ENCODE results near the gene APOLD1.
A peak's percentile ranks its signal among the peaks of the same experiment; 100 is the strongest.
"Not testable (repeated sequence)": the region's sequence is repeated elsewhere in the genome, so short reads cannot be mapped to it uniquely, and the experiment has no call there.

The APOLD1 gene, protein sequence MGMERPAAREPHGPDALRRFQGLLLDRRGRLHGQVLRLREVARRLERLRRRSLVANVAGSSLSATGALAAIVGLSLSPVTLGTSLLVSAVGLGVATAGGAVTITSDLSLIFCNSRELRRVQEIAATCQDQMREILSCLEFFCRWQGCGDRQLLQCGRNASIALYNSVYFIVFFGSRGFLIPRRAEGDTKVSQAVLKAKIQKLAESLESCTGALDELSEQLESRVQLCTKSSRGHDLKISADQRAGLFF

DNA sequence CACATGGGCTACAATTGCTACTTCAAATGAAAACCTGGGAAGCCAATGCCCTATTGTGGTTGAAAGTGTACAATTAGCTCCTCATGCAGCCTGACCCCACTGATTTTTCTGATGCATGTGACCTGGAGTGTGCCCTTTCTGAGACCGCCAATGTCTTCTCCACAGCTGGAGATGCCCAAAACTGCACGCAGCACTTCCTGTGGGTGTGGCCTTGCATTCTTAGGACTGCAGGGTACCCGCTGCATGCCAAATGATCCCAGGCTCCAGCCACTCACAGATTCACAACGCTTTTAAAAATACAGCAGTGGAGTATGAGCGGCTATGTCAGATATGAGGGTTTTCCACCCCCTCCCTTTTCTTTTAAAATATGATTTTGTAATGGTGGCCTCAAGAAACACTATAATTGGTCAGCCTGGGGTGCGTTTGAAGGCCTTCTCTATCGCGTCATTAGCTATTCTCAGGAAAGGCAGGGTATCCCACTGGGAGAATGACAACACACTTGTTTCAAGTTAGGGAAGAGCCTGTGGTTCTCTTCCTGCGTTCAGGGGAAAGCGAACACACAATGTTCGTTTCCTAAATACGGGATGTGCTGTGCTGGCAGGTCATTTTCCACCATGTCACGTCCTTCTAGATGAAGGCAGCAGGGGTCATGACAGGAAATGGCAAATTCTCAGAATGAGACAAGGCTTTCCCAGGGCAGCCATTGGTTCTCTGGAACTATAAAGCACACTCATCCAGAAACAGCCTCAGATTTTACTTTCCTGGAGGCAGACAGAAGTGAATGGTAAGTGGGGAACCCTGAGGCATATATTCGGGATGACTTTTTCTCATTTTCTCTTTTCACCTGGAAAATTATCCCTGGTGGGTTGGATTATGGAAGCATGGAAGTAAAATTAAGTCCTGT, at the start of gene APOLD1:
APOLD1 (plus strand) TSS at position 749 of the 904 bp plus-strand sequence; CDS start at position 782, 33 bp downstream.
- DNase-seq: no peak

DNA sequence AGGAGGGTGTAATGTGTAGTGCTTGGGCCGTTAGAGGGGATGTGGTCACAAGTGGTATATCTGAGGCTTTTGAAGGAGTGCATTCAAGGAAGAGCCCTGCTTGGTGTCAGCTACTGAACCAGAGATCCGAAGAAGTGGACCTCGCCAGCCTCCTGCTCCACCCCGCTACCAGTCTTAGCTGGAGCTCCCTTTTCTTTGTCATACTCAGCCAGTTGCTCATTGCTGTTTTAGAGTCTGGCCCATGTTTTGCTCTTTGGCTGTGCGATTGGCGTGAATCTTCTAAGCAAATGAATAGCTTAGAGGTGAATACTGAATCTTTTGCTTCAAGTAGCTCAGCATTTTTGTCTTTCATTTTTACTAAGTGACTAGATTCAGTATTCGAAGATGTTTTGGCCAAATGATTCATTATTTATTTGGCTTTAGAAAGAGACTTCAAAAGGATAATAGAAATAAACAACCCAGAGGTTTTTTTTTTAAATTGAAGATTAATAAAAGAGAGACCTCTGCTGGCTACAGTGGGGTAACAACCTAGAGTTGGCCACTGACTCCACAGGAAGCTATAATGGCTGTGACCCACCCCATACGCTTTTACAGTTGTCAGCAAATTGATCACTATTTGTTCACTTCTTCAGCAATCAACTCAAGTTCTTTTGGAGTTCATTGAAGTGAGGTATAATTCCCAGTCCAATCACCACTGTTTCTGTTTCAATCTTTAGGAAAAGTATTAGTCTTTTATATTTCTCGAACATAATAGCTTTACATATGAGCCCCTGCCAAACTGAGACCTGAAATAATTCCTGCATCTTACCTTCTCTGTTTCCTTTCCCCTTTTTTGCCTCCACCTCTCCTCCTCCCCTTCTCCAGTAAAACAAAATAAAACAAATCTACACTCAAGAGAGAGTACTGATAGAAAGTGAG, 48.4 kb upstream of the APOLD1 start:
- DNase-seq: peak; percentile 22 to 43

DNA sequence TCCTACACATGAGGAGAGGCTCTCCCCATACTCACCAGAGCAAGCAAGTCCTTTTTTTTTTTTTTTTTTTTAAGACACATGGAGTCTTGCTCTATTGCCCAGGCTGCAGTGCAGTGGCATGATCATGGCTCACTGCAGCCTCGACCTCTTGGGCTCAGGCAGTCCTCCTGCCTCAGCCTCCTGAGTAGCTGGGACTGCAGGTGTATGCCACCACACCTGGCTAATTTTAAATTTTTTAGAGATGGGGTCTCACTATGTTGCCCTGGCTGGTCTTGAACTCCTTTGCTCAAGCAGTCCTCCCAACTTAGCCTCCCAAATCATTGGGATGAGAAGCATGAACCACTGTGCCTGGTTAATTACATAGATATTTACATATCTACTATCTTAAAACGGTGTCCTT, 47.3 kb upstream of the APOLD1 start:
- not testable (repeated sequence) for DNase-seq

DNA sequence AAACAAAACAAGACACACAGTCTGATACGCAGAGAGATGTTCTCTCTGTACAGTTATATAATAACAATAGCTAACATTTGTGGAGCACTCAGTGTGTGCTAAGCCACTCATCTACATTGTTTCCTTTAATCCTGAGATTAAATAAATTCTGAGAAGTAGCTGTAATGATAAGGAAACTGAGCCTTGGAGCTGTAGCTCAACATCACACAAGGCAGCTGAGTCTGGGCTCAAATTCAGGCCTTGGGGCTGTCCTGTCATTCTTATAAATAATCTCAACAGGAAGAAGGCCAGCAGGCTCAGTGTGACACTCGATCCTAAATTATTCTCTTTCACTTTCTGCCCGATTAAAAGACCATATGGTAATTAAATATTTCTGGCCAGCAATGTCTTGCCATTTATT, 43.8 kb upstream of the APOLD1 start:
- DNase-seq: no peak

DNA sequence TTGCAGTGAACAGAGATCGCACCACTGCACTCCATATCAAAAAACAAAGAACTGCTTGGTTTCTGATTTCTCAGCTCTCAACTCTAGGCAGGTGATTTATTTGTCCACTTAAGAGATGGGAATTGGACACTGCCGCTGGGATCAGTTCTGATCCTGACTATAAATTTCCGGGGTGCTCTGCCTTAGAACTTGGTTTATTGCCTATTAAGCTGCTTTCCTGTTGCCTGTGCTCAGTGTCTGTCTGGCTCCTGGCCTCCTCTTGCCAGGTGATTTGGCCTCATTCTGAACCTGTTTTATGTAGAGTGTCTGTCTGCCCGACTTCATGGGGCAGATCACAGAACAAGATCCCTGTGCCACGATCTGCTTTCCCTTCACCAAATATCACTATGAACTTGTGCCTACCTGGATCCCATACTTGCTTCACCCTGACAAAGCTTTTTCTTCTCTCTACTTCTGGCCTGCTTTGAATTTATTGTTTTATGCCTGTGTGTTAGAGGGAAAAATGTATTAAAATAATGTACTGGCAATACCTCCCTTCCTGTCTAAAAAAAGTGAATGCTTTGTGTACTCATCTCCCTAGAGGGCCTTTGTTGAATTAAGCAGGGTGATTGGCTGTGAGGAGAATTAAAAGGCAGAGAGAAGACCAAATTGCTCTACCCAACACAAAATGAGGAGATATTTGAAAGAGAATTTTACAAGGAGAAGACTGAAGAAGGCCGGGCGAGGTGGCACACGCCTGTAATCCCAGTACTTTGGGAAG, 40.7 kb upstream of the APOLD1 start:
- no peak for DNase-seq

DNA sequence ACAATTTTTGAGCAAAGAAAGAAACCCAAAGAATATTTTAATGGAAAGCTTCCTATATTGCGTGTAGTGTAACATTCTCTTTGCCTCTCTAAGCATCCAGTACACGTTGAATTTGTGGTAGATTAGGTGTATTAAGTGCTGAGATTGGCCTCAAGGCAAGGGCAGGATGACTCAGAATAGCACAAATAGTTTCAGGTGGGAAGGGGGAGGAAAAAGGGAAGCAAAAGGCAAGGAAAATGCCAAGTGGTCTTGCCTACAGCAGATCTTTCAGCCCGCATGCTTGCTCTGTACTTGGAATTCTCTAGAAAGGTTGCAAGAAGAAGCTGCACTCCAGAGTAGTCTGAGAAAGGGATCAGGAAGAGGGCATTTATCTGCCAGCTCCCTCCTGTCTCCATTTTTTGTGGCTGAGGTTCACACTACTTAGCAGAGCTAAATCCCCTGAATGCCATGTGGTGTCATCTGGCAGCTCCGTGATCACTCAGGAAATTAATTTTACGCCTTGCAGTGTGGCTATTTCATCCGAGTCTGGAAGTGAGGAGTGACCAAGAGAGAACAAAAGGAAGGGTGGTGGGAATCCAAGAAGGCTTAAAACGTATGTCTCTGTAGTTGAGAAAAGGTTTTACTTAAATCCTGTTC, 39.8 kb upstream of the APOLD1 start:
- no peak for DNase-seq

DNA sequence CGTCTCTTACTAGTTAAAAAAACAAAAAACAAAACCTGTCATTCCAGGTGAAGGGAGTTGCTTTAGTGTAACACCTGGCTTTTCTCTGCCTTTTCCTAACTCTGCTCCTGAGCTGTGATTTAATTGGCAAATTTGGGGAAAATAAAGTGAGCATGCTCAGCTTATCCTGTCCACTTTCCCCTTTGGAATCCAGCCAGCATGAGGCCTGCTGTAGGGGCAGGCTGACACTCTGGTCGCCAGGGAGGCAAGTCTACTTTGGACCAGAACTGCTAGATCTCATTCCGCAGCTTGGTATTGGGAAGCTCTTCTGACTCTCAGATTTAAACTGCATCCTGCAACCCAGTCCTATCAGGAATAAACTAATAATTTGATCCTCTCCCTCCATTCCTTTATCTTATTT, 38.2 kb upstream of the APOLD1 start:
- no peak for DNase-seq

DNA sequence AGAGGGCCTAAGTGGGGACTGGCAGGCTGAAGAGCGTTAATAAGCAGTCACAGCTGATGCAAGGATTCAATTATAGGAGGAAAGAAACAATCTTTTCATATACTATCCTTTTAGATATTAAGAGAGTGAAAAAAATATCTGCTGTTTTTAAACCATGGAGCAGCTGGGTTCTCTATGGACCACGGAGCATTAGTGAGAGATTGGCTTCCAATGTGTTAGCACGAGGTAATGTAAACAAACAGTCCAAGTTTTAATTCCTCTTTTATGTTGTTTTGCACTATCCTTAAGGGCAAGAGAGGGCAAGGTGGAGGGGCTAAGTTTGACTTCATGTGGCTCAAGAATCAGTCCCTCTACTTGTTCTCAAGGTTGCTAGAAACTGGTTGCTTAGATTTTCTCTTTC, 37.4 kb upstream of the APOLD1 start:
- DNase-seq: no peak

DNA sequence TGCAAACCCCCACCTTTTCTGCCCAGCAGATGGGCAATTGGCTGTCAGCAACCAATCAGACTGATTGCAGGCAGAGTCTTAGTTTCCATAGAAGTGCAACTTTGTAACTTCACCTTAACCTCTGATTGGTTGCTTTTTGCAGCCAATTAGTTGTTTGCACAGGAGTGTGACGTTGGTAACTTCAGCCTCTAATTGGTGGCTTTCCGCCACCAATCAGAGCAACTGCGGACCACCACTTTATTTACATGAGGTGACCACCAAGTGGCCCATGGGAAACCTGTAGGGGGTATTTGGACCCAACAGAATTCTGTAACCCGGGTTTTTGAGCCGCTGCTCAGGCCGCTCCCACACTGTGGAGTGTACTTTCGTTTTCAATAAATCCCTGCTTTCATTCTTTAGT, 36.0 kb upstream of the APOLD1 start:
- no peak for DNase-seq

DNA sequence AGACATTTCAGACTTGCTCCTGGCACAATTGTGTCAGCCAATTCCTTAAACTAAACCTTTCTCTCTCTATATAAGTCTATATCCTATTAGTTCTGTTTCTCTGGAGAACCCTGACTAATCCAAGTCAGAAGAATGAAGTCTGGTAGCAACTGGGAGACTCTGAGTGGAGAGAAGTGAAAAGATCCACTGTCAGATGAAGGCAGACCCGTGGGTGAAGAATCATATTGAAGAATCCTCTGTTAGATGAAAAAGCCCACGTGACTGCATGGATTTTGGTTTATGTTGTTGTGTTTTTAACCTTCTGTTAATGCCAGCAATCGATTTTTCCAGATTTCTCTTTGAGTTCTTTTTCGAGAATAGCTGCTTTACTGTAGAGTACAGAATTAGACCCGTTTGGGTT, 29.5 kb upstream of the APOLD1 start:
- DNase-seq: no peak

DNA sequence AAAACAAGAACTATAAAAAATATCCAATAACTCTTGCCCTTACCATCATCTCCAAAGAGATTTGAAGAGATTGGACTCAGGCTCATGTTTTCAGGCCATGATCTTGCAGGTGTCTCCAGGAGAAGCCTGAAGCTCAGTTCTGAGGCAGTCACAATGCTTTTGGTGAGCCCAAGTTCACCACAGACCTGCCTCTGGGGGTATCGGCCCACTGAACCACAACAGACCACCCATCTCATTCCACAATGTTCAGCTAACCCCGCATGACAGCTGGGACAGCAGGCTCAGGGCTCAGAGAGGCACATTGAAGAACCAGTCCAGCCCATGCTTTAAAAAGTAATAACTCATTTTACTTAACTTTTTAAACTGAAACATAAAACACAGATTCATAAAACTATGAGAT, 28.3 kb upstream of the APOLD1 start:
- no peak for DNase-seq

DNA sequence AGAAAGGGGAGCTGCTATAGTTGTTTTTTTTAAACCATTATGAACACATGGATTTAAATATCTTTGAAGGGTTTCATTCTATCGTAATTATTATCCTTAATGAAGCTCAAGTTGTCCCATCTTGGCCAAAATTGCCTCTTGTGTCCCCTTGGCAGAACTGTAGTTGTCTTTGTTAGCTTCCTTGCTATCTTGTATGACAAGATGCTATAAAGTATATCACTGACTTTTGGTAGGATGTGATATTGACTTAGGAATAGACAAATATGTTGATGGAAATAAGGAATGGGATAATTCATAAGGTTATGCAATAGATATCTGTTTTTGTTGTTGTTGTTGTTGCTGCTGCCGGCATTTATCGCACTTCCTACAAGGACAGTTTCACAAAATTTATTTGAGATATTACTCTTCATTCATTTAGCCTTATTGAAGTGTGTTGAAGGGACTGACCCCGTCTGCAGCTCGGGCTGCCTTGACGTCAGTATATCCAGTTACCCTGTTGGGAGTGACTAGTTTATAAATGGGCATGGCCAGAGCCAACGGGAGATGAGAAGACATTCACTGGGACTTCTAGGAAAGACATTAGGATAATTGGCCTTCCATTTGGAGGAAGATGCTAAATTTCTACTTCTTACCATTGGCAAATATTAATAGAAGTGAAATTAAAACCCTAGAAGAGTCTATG, 26.1 kb upstream of the APOLD1 start:
- no peak for DNase-seq

DNA sequence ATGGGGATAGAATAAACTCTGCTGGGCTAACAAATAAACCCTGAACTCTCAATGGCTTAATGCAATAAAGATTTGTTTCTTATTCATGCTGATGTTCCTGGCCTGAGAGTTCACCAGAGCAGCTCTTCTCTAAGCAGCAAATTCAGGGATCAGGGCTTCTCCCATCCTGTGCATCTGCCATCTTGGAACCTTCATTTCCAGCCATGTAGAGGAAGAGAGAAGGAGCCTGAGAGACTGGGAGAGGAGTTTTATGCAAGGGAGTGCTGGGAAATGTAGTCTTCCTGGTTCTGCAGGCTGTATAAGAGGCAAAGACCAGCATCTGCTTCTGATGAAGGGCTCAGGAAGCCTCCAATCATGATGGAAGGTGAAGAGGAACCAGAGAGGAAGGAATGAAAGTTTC, 20.6 kb upstream of the APOLD1 start:
- DNase-seq: no peak

DNA sequence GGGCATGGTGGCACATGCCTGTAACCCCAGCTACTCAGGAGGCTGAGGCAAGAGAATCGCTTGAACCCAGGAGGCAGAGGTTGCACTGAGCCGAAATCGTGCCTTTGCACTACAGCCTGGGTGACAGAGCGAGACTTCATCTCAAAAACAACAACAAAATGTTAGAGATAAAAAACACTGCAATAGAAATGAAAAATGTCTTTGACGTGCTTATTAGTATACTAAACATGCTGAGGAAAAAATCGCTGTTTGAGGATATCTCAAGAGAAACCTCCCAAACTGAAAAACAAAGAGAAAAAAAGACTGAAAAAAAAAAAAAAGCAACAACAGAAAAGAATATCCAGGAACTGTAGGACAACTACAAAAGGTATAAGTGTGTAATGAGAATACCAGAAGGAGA, 15.2 kb upstream of the APOLD1 start:
- no peak for DNase-seq

DNA sequence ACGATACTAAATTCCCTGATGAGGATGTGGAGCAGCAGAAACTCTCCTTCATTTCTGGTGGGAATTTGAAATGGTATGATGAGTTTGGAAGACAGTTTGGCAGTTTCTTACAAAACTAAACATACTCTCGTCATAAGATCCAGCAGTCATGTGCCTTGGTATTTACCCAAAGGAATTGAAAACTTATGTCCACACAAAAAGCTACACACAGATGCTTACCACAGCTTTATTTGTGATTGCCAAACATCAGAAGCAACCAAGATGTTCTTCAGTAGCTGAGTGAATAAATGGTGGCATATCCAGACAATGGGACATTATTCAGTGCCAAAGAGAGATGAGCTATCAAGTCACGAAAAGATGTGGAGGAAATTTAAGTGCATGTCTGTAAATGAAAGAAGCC, 10.7 kb upstream of the APOLD1 start:
- no peak for DNase-seq

DNA sequence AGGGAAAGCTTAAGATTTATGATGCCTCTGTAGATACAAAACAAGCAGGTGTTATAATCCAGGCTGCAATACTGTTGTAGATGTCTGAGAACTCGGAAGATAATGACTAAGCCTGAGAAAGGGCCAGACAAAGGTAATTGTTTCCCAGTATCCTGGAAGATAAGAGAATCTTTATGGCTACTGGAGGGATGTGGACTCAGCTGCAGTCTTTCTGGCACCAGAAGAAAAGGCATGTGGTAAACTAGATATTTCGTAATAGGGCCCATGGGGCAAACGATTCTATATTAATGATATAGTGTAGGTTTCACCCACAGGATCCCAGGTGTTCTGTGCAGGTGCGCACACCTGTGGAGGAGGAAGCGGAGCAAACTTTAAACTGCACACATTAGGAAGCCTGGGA, 9.2 kb upstream of the APOLD1 start:
- DNase-seq: no peak

DNA sequence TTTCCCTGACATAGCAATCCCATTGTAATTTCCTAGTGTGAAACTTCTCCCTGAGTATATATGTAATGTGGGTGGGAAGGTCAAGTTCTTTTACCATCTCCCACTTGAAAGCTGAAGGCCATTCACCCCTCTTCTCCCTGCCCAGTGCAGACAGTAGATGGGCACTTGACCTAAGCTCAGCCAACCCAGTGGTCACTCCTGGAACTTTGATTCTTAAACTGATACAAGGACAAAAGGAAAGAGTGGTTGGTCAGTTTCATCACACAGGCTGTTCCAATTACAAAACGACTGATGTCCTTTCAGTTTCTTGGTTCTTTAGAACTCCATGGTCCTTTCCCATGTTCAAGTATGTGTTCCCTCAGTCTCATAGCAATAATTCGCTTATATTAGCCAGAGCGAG, 8.4 kb upstream of the APOLD1 start:
- DNase-seq: no peak

DNA sequence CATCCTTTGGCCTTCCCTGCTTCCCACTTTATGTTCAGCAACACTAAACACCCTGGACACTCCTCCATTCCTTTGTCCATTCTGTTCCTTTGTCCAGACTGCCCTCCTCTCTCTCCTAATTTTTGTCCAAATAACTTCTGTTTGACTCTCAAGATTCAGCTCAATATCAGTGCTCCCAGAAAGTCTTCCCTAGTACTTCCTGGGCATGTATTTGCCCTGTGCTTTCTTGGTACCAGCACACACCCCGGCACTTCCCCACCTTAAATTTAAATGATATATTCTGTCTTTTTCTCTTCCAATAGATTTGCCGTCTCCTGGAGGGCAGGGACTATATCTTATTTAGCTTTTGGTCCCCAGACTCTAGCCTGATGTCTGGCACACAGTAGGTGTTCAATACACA, 6.5 kb upstream of the APOLD1 start:
- DNase-seq: no peak

DNA sequence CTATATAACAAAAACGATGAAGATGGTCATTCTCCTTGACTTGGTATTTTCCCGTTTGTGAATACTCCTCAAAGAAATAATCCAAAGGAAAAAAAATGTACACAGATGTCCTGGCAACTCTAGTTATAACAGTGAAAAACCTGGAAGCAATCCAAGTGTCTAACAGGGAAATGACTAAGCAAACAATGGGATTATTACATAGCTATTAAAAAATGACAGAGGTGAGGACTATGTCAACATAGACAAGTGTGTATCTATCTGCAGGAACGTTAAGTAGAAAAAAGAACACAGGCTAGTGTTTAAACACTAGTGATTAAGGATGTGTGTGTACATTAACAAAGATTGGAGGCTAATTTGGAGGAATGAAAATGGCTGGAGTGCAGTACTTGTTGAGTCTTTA, 5.9 kb upstream of the APOLD1 start:
- DNase-seq: no peak

DNA sequence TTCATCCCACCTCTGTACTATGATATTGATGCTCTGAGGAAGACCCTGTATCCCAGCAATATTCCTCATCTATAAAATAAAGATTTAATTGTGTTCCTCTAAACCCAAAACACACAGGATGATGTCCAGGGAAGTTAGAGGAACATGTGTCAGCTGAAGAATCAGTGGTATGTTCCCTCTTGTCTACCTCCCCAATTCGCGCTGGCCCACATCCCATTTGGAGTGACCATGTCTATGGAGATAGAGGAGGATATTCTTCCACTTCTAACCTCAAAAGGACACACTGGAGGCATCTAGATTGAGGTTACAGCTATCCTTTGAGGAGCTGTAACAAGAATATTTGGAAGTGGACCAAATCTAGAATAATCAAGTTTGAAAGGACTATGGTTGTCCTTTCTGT, 1.3 kb upstream of the APOLD1 start:
- no peak for DNase-seq

DNA sequence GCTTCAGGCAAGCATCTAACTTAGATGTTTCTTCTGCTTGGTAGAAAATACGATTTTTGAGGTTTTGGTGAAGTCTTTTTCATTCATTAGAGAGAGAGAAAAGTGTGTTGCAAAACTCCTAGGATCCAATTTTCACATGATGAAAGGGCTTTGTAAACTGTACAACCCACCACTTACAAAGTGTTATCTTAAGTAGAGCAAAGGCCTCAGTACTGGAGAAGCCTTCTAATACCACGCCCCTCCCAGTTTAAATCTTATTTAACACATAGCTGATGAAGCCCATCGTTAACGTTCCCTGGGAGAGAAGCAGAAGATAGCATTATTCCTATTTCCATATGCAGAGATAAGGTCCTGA, 869 bp downstream of the APOLD1 start:
- no peak for DNase-seq

Measured in stimulated activated CD4-positive, alpha-beta T cell treated with anti-CD3 and anti-CD28 coated beads, Interleukin-2, amount 100 ng/mL, for 24 hours (primary cell).